GM10266 (cell line): ENCODE results near the gene KLF13.

Experiments
- DNase-seq: peaks from one replicate; pipeline ENCODE4 v3.0.0; 2012; ENCODE audit errors: extremely low spot score
- CTCF ChIP-seq: IDR thresholded peaks from 2 replicates; pipeline ENCODE4 v1.5.1; 2012; ENCODE audit warnings: mild to moderate bottlenecking, low read depth; ENCODE audit not compliant: control insufficient read depth, insufficient read depth; ENCODE audit errors: missing control alignments

The KLF13 gene

GRCh38 chr15:31358163-31358562 lies 31.5 kb downstream of the KLF13 start:
- no peak for TF ChIP-seq CTCF
- DNase-seq = no peak

- no peak for TF ChIP-seq CTCF
- DNase-seq = no peak
These were observed 32.5 kb downstream of the KLF13 start for GRCh38 chr15:31358957-31359701.

- no peak for TF ChIP-seq CTCF
- DNase-seq = no peak
These were observed 33.1 kb downstream of the KLF13 start for GRCh38 chr15:31359702-31360111.

GRCh38 chr15:31360158-31360561 lies 33.5 kb downstream of the KLF13 start:
- no peak for TF ChIP-seq CTCF
- no peak for DNase-seq

- TF ChIP-seq CTCF = no peak
- DNase-seq = peak; percentile 65
These were observed 34.5 kb downstream of the KLF13 start for GRCh38 chr15:31360843-31361763.

GRCh38 chr15:31361764-31362515 lies 35.3 kb downstream of the KLF13 start:
- no peak for DNase-seq

More at GRCh38 chr15:31361764-31362515, 35.3 kb downstream of the KLF13 start:
- TF ChIP-seq CTCF = no peak
